GM21515 (cell line): ENCODE results near the gene SOS1.

Source experiments
- ATAC-seq: cut with Tn5 transposase; IDR thresholded peaks from one replicate; pipeline ENCODE4 v1.9.1; 2021; ENCODE audit not compliant: unreplicated experiment

SOS1 gene

GRCh38 chr2:38935568-38936172 is 185.2 kb downstream of the SOS1 start:
- no peak for ATAC-seq

- ATAC-seq, result no peak
These were observed 186.1 kb downstream of the SOS1 start for GRCh38 chr2:38934742-38935141.

- no peak for ATAC-seq
These were observed 187.2 kb downstream of the SOS1 start for GRCh38 chr2:38933653-38934052.

GRCh38 chr2:38932586-38932985 is 188.3 kb downstream of the SOS1 start:
- ATAC-seq, result no peak
